ENCODE measurements around the gene SYCP3. TPM values are rescaled to one million over a fixed set of nuclear protein-coding genes. Genes with fewer than 3 reads are reported as not detected.

Gene SYCP3
- total and polyA plus RNA-seq, 2 of the 13 experiments (the other 11 are each of a cell fraction or from before 2014, with no cell fraction given) = not detected

GRCh38 chr12:101697197-101697929 lies 41.9 kb downstream of the SYCP3 start, which contains the start of gene CHPT1 (continued):
- TF ChIP-seq ZNF850 (CRISPR knock-in tag; conservative IDR thresholded peaks at IDR 0.05) (no peak), ZNF816 (CRISPR knock-in tag; IDR thresholded peaks at IDR 0.05; ENCODE audit: borderline replicate concordance) (no peak), ZNF557 (CRISPR knock-in tag; IDR thresholded peaks at IDR 0.05) (peak; percentile 52; the same call in 1 of the 2 replicates), AGO1 (IDR thresholded peaks at IDR 0.05; ENCODE audit: low read depth, low read length, poor library complexity, severe bottlenecking) (no peak), RNF2 (conservative IDR thresholded peaks at IDR 0.05; ENCODE audit: low read depth) (no peak), TARDBP (CRISPR knock-in tag; IDR thresholded peaks at IDR 0.05) (no peak), ZNF501 (CRISPR knock-in tag; IDR thresholded peaks at IDR 0.05) (no peak; the same call in none of the 2 replicates), FOXK1 (CRISPR knock-in tag; IDR thresholded peaks at IDR 0.05; ENCODE audit: borderline replicate concordance, low read depth) (0 out of 2 replicates have a peak, but pooled peaks have one; percentile 14), ZNF235 (CRISPR knock-in tag; IDR thresholded peaks at IDR 0.05; ENCODE audit: borderline replicate concordance) (peak; percentile 13; the same call in 1 of the 2 replicates), ZBTB7B (CRISPR knock-in tag; IDR thresholded peaks at IDR 0.05) (peak; percentile 49), RFX5 (IDR thresholded peaks at IDR 0.05; ENCODE audit: low read depth, low read length) (no peak), BORCS8-MEF2B (CRISPR knock-in tag; IDR thresholded peaks at IDR 0.05) (no peak), JUND (CRISPR knock-in tag; IDR thresholded peaks at IDR 0.05) (0 out of 2 replicates have a peak, but pooled peaks have one; percentile 17), MXD4 (CRISPR knock-in tag; IDR thresholded peaks at IDR 0.05) (0 out of 2 replicates have a peak, but pooled peaks have one; percentile 2), FOXA3 (CRISPR knock-in tag; IDR thresholded peaks at IDR 0.05) (no peak; the same call in none of the 2 replicates), ZNF547 (CRISPR knock-in tag; IDR thresholded peaks at IDR 0.05) (no peak), FUBP1 (CRISPR knock-in tag; IDR thresholded peaks at IDR 0.05; ENCODE audit: borderline replicate concordance) (no peak), ZNF335 (CRISPR knock-in tag; IDR thresholded peaks at IDR 0.05) (no peak), ZNF160 (CRISPR knock-in tag; IDR thresholded peaks at IDR 0.05) (no peak; the same call in 1 of the 2 replicates), ISL2 (CRISPR knock-in tag; IDR thresholded peaks at IDR 0.05) (peak; percentile 63; the same call in 1 of the 2 replicates), ZFP62 (CRISPR knock-in tag; IDR thresholded peaks at IDR 0.05) (no peak), ZNF24 (IDR thresholded peaks at IDR 0.05) (no peak), CSRNP2 (CRISPR knock-in tag; conservative IDR thresholded peaks at IDR 0.05; ENCODE audit: low read depth) (no peak; the same call in 1 of the 2 replicates), MIXL1 (CRISPR knock-in tag; IDR thresholded peaks at IDR 0.05) (no peak; the same call in 1 of the 2 replicates), ZBTB25 (CRISPR knock-in tag; IDR thresholded peaks at IDR 0.05) (peak; percentile 14), KDM3A (CRISPR knock-in tag; IDR thresholded peaks at IDR 0.05; ENCODE audit: low read depth) (no peak)
